ACHN (cell line): ENCODE results near the gene IGFBP4.
A peak's percentile ranks its signal among the peaks of the same experiment; 100 is the strongest.

ENCODE experiments used
- DNase-seq: peaks from one replicate; pipeline ENCODE4 v3.0.0-alpha.2; 2015
- in situ Hi-C: cut with HindIII; loops from 2 replicates; pipeline ENCODE4 v1.10.0; 2017; ENCODE audit warnings: low sequenced_read_pairs, low pct_ligation_motif_present, low pct_unique_long_range_greater_than_20kb

The IGFBP4 gene

GRCh38 chr17:40480501-40481003, 37.3 kb downstream of the IGFBP4 start:
- DNase-seq, result no peak
- in situ Hi-C loops, result no loop called here

GRCh38 chr17:40481106-40481505, 37.9 kb downstream of the IGFBP4 start:
- in situ Hi-C loops, result no loop called here
- no peak for DNase-seq

- DNase-seq, result no peak
- in situ Hi-C loops, result no loop called here
Observed at GRCh38 chr17:40482722-40483121, 39.5 kb downstream of the IGFBP4 start.

GRCh38 chr17:40483679-40484078, 40.4 kb downstream of the IGFBP4 start:
- DNase-seq, result no peak
- in situ Hi-C loops, result no loop called here

- DNase-seq, result no peak
- in situ Hi-C loops, result no loop called here
Observed at GRCh38 chr17:40484285-40484972, 41.2 kb downstream of the IGFBP4 start.

DNA sequence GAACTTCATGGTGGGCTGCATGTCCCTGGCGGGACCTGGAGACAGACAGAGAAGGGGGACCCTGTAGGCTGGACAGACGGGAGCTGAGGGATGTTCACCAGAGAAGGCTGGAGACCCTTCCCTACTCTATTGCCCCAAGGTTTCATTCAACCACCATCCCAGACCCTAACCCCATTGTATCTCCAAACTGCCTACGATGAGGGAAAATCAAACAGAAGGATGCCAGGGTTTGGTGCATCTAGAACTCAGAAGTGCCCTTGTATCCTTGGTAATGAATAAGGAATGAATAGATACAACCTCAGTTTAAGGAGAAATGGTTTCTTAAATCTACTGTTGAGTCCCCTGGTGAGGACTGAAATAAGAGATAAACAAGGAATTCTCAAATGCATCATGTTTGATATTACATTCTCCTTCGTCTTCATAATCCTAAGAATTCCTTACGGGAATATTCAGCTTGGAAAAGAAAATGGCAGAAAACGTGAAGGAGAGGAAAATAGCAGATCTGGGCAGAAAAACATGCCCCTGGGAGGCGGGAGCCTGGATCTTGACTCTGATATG, 41.8 kb downstream of the IGFBP4 start:
- no peak for DNase-seq
- in situ Hi-C loops, result no loop called here

DNA sequence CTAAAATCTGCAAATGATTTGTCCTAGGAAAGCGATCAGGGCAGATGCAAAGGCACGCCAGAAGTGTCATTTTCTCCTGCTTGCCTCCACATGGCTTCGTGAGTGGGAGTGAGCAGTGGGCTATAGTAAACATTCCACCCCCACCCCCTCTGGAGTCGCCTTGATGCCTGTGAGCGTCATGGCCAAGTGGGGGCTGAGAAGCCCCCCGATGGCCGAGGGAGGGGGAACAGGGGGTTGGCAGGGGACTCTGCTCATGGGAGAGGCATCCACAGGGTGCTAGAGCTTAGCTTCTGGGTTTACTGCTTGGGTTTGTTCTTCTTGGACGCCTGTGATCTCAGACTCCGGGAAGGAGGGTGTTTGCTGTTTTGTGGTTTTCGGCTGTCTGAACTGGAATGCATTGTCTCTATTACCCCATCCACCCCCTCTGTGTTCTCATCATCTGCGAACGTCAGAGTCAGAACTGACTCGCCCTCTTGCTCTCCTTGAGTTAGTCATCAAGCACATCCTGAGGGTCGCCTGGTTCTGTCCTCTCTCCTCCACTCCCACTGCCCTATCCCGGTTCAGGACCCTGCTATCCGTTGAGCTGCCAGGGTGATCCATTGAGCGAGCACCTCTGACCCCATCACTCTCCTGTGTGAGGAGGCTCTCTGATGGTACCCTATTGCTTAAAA, 42.7 kb downstream of the IGFBP4 start:
- in situ Hi-C loops, result no loop called here
- peak; percentile 94 for DNase-seq

- DNase-seq, result no peak
- in situ Hi-C loops, result no loop called here
Observed at GRCh38 chr17:40486522-40487370, 43.5 kb downstream of the IGFBP4 start.

- in situ Hi-C loops, result no loop called here
- DNase-seq, result no peak
Observed at GRCh38 chr17:40487371-40488020, 44.2 kb downstream of the IGFBP4 start.

DNA sequence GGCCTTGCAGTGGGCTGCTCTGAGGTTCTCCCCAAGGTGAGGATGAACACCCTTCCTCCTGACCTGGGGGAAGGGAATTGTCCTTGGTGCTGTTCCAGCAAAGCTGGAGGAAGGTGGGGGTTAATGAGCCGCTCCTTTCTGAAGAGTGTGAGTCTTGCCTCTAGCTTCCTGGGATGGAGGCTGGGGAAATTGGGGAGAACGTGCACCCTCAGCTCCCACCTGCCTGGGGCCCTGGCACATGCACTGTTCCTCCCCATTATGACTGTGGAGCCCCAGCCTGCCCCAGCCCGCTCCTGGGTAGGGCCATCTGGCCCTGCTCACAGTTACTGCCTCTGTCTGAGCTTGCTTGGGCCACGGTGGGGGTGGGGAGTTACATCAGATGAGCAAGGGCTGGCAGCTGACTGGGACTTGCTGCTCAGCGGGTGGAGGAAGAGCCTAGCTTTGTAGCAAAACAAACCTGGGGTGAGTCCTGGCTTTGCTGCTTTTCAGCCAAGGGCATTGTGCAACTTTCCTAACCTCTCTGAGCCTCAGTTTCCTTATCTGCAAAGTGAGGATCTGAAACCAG, 47.1 kb downstream of the IGFBP4 start:
- in situ Hi-C loops, result no loop called here
- peak; percentile 51 for DNase-seq

DNA sequence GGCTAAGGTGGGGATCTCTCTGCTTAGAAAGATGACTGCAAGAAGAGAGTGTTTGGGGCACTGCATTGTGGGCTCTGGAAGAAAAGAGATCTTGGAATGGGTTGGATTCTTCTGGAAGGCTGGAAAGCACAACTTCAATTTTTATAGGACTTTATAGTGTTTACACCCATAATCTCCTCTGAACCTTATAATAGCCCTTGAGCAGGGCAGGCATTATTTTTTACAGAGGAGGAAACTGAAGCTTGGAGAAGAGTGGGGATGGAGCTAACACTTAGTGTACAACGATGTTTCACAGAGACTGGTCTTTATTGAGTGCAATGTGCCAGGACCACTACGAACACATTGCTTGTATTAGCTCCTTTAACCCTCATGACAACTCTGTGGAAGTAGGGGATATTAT, 47.7 kb downstream of the IGFBP4 start:
- in situ Hi-C loops, result no loop called here
- DNase-seq, result no peak

- in situ Hi-C loops, result no loop called here
- no peak for DNase-seq
Observed at GRCh38 chr17:40491486-40491885, 48.2 kb downstream of the IGFBP4 start.

DNA sequence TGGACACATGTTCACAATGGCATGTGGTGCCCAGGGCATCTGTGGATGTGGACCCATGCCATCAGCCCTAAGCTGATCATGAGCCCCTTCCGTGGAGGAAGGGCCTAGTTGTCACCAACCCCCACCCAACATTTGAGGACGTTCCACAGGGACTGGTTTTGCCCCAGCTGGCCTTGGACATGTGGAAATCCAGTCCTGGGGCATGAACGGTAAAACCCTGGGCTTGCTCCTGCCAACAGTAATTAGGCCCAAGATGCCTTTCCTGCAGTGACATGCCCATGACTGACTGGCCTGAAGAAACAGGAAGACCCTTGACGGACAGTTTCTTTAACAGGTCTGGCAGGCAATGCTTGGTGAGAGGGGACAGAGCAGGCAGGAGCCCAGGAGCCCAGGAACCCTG, 50.4 kb downstream of the IGFBP4 start:
- in situ Hi-C loops, result no loop called here
- no peak for DNase-seq

DNA sequence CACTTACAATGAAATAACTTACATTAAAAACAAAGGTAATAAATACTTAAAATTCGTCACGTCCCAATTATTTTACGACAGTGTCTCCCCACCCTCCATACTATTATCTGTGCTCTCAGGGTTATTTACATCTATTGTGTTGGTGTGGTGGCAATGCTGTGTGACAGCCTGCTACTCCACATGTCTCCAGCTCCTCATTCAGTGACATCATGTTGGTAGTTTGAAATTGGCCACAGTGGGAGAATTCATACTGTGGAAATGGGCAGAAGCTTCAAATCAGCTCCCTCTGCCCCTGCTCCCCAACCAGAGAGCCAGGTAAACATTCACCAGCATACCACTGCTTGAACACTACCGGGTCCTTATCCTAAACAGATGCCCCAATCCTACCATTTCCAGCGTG, 51.9 kb downstream of the IGFBP4 start:
- in situ Hi-C loops, result no loop called here

GRCh38 chr17:40496170-40496569, 52.9 kb downstream of the IGFBP4 start:
- in situ Hi-C loops, result no loop called here
- DNase-seq, result no peak

More for the DNA sequence above, 51.9 kb downstream of the IGFBP4 start:
- no peak for DNase-seq

DNA sequence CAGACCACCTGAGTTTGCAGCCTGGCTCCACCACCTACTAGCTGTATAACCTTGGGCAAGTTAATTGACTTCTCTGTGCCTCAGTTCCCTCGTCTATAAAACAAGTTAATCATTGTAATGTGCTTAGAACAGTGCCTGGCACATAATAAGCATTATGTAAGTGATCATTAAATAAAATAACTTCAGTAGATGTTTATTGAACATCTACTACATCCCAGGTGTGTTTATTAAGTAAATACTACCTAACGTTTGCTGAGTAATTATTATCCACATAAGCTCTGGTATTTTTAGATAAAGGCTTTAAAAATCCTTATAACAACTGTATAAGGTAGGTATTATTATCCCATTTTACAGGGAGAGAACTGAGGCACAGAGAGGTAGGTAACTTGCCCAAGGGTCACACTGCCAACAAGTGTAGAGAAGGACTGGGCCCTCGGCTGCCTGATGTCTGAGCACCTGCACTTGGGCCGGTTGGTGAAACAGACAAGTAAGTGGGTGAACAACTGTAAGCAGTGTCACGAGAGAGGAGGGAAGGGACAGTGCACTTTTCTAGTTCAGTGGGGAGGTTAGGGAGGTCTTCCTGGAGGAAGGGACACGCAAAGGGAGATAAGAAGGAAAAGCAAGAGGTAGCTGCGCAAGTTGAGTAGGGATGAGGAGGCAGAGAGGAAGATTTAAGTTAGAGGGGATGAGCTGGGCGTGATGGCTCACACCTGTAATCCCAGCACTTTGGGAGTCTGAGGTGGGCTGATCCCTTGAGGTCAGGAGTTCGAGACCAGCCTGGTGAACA, 53.6 kb downstream of the IGFBP4 start:
- in situ Hi-C loops, result no loop called here
- DNase-seq, result no peak

DNA sequence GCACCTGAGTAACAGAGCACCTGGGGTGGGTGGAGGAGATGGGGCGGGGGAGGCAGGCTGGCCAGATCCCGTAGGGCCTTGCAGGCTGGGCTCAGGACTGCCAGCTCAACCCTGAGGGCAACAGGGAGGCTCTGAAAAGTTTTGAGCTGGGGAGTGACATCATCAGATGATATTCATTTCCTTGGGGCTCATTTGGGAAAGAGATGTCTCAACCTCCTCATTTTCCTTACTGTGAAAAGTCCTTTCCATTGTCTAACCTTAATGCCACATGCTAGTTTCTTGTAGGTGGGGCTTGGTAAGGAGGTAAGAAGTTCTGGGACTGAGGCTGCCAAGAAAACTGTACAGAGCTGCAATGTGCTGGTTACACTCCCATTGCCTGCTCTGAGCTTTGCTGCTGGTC, 54.4 kb downstream of the IGFBP4 start:
- DNase-seq, result no peak
- in situ Hi-C loops, result no loop called here
